SJSA1 (cell line): Measurements from ENCODE around the gene MBD3. TPM values are rescaled to one million over a fixed set of nuclear protein-coding genes. Genes with fewer than 3 reads are reported as not detected.
A peak's percentile ranks its signal among the peaks of the same experiment; 100 is the strongest.

Experiments
- DNase-seq, 2 experiments: peaks; one replicate each; pipeline ENCODE4 v3.0.0-alpha.2; 2015 to 2020; ENCODE audit warnings: low spot score in 2 of 2, low read depth in 1 of 2
- H3K27ac ChIP-seq: fragments of 250-450 bp; sonication (Bioruptor Pico); 2 replicates; pipeline ENCODE4 v1.5.1; 2020; ENCODE audit warnings: mild to moderate bottlenecking, moderate library complexity
- H3K27me3 ChIP-seq: fragments of 250-450 bp; sonication (Bioruptor Pico); replicated peaks from 2 replicates; pipeline ENCODE4 v1.5.1; 2020; ENCODE audit warnings: mild to moderate bottlenecking, moderate library complexity
- H3K36me3 ChIP-seq: fragments of 250-450 bp; sonication (Bioruptor Pico); 2 replicates; pipeline ENCODE4 v1.5.1; 2020; ENCODE audit warnings: mild to moderate bottlenecking
- H3K4me1 ChIP-seq: fragments of 250-450 bp; sonication (Bioruptor Pico); replicated peaks from 2 replicates; pipeline ENCODE4 v1.6.1; 2021; ENCODE audit warnings: mild to moderate bottlenecking
- H3K4me3 ChIP-seq: fragments of 250-450 bp; sonication (Bioruptor Pico); 2 replicates; pipeline ENCODE4 v1.5.1; 2020; ENCODE audit warnings: mild to moderate bottlenecking
- H3K9me3 ChIP-seq: fragments of 250-450 bp; sonication (Bioruptor Pico); replicated peaks from 2 replicates; pipeline ENCODE4 v1.5.1; 2020; ENCODE audit warnings: mild to moderate bottlenecking
- total RNA-seq: library from RNA; depleted of rRNA; stranded (reverse); fragments of >200 nt; shearing (Covaris generic); gene quantifications from 2 replicates; pipeline ENCODE4 v1.2.3, GENCODE V29; 2014

MBD3 gene
- total RNA-seq, 1 experiment from 2014 or later = 130 TPM

GRCh38 chr19:1613146-1613545 is 20.5 kb upstream of the MBD3 start:
- no peak for DNase-seq
- no peak overlapping the region for H3K27ac ChIP-seq
- no peaks in the 10 kb centered on the region for H3K27me3 ChIP-seq
- H3K4me1 ChIP-seq = no peaks in the 10 kb centered on the region
- no peaks in the 10 kb centered on the region for H3K9me3 ChIP-seq
- no peak overlapping the region for H3K4me3 ChIP-seq
- H3K36me3 ChIP-seq = peaks cover 52% of the 10 kb centered on the region

DNA sequence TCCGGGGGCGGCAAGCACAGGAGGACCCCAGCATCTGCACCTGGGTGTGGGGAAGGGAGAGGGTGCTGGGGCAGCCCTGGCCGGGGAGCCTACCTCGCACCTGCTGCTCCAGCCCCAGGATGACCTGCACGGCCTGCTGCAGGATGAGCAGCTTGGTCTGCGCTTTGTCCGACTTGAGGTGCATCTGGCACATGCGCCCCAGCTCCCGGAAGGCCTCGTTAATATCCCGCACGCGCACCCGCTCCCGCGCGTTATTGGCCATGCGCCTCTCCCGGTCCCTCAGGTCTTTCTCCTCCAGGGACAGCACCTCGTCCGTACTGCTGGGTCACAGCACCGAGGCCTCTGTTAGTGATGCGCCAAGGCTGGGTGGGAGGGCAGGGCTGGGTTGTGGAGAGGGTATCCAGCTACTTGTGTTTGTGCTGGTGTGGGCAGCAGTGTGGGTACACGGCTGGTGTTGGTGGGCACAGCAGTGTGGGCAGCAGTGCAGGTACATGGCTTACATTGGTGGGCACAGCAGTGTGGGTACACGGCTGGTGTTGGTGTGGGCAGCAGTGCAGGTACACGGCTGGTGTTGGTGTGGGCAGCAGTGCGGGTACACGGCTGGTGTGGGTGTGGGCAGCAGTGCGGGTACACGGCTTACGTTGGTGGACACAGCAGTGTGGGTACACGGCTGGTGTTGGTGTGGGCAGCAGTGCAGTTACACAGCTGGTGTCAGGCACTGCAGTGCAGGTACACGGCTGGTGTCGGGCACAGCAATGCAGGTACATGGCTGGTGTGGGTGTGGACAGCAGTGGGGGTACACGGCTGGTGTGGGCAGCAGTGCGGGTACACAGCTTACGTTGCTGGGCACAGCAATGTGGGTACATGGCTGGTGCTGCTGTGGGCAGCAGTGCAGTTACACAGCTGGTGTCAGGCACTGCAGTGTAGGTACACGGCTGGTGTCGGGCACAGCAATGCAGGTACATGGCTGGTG is 19.7 kb upstream of the MBD3 start:
- Histone ChIP-seq H3K27ac (no peak overlapping the region), H3K9me3 (no peaks in the 10 kb centered on the region), H3K4me3 (no peak overlapping the region), H3K36me3 (peaks cover 50% of the 10 kb centered on the region), H3K27me3 (no peaks in the 10 kb centered on the region), H3K4me1 (no peaks in the 10 kb centered on the region)
- DNase-seq = no peak

DNA sequence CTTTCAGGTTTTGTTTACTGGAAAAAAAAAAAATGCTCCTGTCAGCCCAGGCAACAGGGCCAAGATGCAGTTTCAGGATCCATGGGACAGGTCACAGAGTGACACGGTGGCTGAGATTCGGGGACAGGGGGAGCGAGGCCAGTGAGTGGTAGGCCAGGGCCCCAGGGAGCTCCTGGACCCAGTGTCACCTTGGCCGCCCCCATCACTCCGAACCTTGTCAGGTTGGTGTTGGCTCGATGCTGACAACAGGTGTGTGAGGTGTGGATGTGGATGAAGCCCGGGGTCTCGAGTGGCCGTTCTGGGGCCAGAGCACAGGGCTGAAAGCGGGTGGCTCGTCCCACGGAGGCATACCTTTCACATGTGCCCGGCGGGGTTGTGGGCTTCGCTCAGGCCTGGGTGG is 18.7 kb upstream of the MBD3 start:
- no peaks in the 10 kb centered on the region for H3K27me3 ChIP-seq
- H3K36me3 ChIP-seq = peaks cover 47% of the 10 kb centered on the region
- H3K4me3 ChIP-seq = no peak overlapping the region
- H3K4me1 ChIP-seq = peaks cover 3% of the 10 kb centered on the region
- H3K27ac ChIP-seq = no peak overlapping the region
- H3K9me3 ChIP-seq = no peaks in the 10 kb centered on the region
- no peak for DNase-seq

DNA sequence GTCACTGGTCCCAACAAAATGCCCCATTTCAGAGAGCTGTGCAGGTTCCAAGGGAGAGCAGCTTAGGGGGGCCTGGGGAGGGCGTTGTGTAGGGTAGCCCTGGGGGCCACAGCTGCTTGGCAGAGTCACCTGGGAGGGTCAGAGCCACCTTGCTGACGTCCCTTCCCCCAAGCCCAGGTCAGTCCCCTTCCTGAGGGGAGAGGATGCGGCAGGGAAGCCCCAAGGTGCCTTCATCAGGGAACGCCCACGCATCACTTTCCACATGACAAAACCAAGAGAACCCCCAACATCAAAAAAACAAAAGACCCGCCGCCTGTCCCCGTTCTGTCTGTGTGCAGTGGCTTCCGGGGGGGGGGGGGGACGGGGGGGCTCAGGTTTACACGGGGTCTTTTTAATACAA is 17.9 kb upstream of the MBD3 start:
- Histone ChIP-seq H3K9me3 (no peaks in the 10 kb centered on the region), H3K36me3 (peaks cover 40% of the 10 kb centered on the region), H3K4me1 (peaks cover 8% of the 10 kb centered on the region), H3K27ac (no peak overlapping the region), H3K4me3 (no peak overlapping the region), H3K27me3 (no peaks in the 10 kb centered on the region)
- DNase-seq = no peak

DNA sequence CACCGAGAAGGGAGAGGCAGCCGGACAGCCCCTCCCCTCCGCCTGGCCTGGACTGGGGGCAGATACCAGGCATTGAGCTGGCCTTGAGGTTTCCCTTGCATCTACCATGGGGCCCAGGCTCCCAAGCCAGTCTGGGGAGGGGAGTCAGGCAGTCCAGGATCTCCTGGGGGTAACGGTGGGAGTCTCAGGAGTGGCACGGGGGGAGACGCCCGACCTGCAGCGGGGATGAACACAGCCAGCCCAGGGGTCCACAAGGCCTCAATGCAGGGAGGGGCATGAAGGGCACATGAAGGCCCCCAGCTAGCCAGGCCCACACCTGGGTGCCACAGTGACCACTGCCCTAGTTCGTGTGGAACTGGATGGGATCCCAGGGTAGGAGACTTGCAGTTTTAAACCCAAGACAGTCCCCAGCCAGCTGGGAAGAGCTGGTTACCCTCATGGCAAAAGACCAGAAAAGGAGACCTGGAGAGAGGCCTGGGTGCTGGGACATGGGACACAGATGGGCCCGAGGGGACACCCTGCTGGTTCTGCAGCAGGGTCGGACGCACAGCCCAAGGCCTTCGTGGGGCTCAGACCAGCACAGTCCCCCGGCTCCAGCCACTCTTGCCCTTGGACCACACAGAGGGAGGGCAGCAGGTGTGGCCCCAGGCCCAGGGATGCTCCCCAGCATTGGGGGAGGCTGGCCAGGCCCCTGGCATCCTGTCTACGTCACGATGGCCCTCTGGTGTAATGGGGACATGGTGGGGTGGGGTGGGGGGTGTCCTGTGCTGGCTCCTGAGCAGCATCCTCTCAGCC is 17.2 kb upstream of the MBD3 start:
- Histone ChIP-seq H3K27ac (no peak overlapping the region), H3K4me1 (peaks cover 8% of the 10 kb centered on the region), H3K36me3 (peaks cover 38% of the 10 kb centered on the region), H3K27me3 (no peaks in the 10 kb centered on the region), H3K4me3 (no peak overlapping the region), H3K9me3 (no peaks in the 10 kb centered on the region)
- DNase-seq = no peak

DNA sequence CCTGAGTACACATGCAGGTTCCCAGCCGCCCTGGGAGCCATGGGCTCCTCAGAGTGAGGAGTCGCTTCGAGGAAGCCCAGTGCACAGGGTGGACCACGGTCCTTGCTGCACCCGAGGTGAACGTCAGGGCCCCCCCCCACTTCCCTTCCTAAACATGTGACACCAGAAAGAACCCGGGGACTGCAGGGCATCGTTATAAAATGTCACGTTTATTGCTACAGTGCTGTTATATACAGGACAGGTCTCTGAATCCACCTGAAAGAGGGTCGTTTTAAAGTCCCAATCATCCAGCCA is 16.4 kb upstream of the MBD3 start:
- no peaks in the 10 kb centered on the region for H3K9me3 ChIP-seq
- peaks cover 30% of the 10 kb centered on the region for H3K36me3 ChIP-seq
- H3K4me1 ChIP-seq = peaks cover 16% of the 10 kb centered on the region
- H3K27me3 ChIP-seq = no peaks in the 10 kb centered on the region
- H3K4me3 ChIP-seq = no peak overlapping the region
- no peak overlapping the region for H3K27ac ChIP-seq
- no peak for DNase-seq

GRCh38 chr19:1608359-1609102 is 15.9 kb upstream of the MBD3 start:
- peaks cover 30% of the 10 kb centered on the region for H3K36me3 ChIP-seq
- no peak overlapping the region for H3K27ac ChIP-seq
- H3K4me3 ChIP-seq = no peak overlapping the region
- peaks cover 21% of the 10 kb centered on the region for H3K4me1 ChIP-seq
- no peaks in the 10 kb centered on the region for H3K9me3 ChIP-seq
- H3K27me3 ChIP-seq = no peaks in the 10 kb centered on the region
- DNase-seq = no peak

DNA sequence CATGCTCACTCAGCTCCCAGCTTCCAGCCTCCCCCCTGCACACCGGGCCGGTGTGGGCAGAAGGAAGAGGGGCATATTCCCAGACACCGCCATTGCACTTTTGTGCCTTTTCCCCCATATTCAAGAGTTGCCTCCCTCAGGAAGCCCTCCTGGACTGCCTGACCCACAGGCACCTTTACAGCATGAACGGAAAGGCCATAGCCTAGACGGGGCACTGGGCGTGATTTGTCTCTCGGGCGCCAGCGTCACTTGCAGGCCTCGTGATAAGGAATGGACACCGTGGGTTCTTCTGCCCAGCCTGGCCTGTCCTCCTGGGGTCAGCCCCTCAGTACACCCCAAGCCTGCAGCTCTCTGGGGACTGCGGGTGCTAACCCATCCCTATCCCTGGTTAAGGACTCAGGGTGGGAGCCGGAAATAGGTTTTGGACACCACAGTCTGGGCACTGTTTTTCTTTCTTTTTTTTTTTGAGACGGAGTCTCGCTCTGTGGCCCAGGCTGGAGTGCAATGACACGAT is 13.5 kb upstream of the MBD3 start:
- Histone ChIP-seq H3K36me3 (peaks cover 28% of the 10 kb centered on the region), H3K27ac (peak overlapping the region; percentile 15; the same call in 1 of the 2 replicates), H3K4me3 (peak overlapping the region; percentile 84), H3K4me1 (peaks cover 21% of the 10 kb centered on the region), H3K27me3 (no peaks in the 10 kb centered on the region), H3K9me3 (no peaks in the 10 kb centered on the region)
- peak in 1 of 2 experiments; percentile 44 for DNase-seq

DNA sequence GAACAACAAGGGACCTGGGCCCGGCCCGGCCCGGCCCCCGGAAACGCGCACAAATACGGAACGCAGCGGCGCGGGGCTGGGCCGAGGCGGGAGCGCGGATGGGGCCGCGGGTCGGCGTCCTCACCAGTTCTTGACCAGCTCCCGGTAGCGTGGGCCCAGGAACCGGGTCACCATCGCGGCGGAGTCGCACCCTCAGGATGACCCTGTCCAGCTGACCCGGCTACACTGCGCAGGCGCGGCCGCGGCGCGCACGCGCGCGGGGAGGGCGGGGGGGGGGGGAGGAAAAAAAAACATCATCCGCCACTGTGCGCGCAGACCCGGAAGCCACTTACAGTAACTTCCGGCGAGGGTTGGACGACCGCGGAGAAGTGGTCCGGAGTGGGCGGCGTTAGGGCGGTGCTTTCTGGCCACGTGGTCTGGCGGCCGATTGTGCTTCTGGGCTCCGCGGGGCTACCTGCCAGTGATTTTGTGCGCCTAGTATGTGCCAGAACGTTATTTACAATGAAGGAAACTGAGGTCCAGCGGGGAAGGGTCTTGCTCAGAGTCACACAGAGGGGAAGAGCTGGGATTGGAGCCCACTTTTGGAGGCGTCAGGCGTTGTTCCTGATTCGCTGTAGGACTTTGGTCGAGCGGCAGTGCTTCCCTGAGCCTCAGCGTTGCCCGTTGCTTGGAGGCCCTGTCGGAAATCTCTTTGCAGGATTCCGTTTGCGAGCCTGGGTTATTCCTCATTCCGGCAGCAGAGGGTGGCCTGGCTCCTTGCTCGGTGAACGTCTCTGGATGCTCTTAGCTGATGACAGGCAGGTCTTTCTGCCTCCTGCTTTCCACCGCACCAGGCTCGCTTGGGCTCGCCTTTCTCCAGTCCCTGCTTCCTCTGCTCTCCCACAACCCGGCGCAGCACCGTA is 12.8 kb upstream of the MBD3 start, which contains the start of gene UQCR11:
TSS of gene UQCR11 (minus strand) at position 227 of the 902 bp plus-strand sequence. CDS start at position 174, 53 bp downstream.
- peaks cover 31% of the 10 kb centered on the region for H3K36me3 ChIP-seq
- H3K4me3 ChIP-seq = peak within 1 kb of the TSS; percentile 84
- H3K4me1 ChIP-seq = peaks cover 21% of the 10 kb centered on the region
- H3K9me3 ChIP-seq = no peaks in the 10 kb centered on the region
- H3K27ac ChIP-seq = peak within 1 kb of the TSS; percentile 40
- DNase-seq = peak; percentile 95
- no peaks in the 10 kb centered on the region for H3K27me3 ChIP-seq

- Histone ChIP-seq H3K27ac (no peak overlapping the region), H3K4me3 (no peak overlapping the region), H3K9me3 (no peaks in the 10 kb centered on the region), H3K27me3 (no peaks in the 10 kb centered on the region), H3K36me3 (peaks cover 52% of the 10 kb centered on the region), H3K4me1 (peaks cover 21% of the 10 kb centered on the region)
- DNase-seq = no peak
Observed at GRCh38 chr19:1602091-1602707, 9.5 kb upstream of the MBD3 start.

DNA sequence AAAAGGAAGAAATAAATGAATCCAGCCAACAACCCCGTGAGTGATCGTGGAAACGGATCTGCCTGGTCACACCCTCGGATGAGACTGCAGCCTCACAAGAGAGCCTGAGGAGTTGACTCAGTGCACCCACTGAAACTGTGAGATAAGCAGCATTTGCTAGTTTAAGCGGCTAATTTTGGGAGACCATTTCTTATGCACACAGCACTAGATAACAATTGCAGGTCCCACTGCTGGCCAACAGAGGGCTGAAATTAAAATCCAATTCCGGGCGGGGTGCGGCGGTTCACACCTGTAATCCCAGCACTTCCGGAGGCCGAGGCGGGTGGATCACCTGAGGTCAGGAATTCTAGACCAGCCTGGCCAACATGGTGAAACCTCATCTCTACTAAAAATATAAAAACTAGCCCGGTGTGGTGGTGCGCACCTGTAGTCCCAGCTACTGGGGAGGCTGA is 9.0 kb upstream of the MBD3 start:
- H3K27me3 ChIP-seq = no peaks in the 10 kb centered on the region
- no peaks in the 10 kb centered on the region for H3K9me3 ChIP-seq
- peaks cover 21% of the 10 kb centered on the region for H3K4me1 ChIP-seq
- no peak for DNase-seq
- H3K4me3 ChIP-seq = no peak overlapping the region
- H3K27ac ChIP-seq = no peak overlapping the region
- H3K36me3 ChIP-seq = peaks cover 57% of the 10 kb centered on the region

GRCh38 chr19:1599460-1599846 is 6.8 kb upstream of the MBD3 start:
- H3K27me3 ChIP-seq = no peaks in the 10 kb centered on the region
- H3K4me3 ChIP-seq = no peak overlapping the region
- H3K36me3 ChIP-seq = peaks cover 65% of the 10 kb centered on the region
- H3K4me1 ChIP-seq = peaks cover 9% of the 10 kb centered on the region
- DNase-seq = no peak
- no peaks in the 10 kb centered on the region for H3K9me3 ChIP-seq
- H3K27ac ChIP-seq = no peak overlapping the region
